ENCODE results near the gene RFX7.

RFX7 gene

GRCh38 chr15:56042982-56043980, 200.4 kb downstream of the RFX7 start:
- ChIA-PET CTCF (no interaction called here), POLR2A (interaction anchor here (1.4 to 2.4 kb wide), 2 partner anchors 24 to 51 kb away, joined by 4 to 6 read pairs; partner anchors contain the start of gene NEDD4)
- DNase-seq (ENCODE audit: extremely low spot score), result no peak
- TF ChIP-seq PKNOX1 (IDR thresholded peaks at IDR 0.05) (peak; percentile 41; the same call in 1 of the 2 replicates), HDGF (IDR thresholded peaks at IDR 0.05; ENCODE audit: borderline replicate concordance) (no peak), TARDBP (IDR thresholded peaks at IDR 0.05) (no peak), BHLHE40 (IDR thresholded peaks at IDR 0.05; ENCODE audit: borderline replicate concordance) (no peak)

- ChIA-PET POLR2A (interaction anchor here (1.4 to 2.4 kb wide), 2 partner anchors 23 to 50 kb away, joined by 4 to 6 read pairs; partner anchors contain the start of gene NEDD4), CTCF (no interaction called here)
- no peak for DNase-seq (ENCODE audit: extremely low spot score)
- TF ChIP-seq TARDBP (IDR thresholded peaks at IDR 0.05), result no peak
- TF ChIP-seq BHLHE40 (IDR thresholded peaks at IDR 0.05; ENCODE audit: borderline replicate concordance), result no peak
- no peak for TF ChIP-seq SUZ12 (IDR thresholded peaks at IDR 0.05)
- TF ChIP-seq FOXK2 (IDR thresholded peaks at IDR 0.05), result no peak
- no peak for TF ChIP-seq ELF4 (IDR thresholded peaks at IDR 0.05)
- no peak for TF ChIP-seq HDGF (IDR thresholded peaks at IDR 0.05; ENCODE audit: borderline replicate concordance)
- no peak for TF ChIP-seq FOXA1 (IDR thresholded peaks at IDR 0.05)
- TF ChIP-seq SP1 (IDR thresholded peaks at IDR 0.05), result no peak
- TF ChIP-seq ZNF384 (IDR thresholded peaks at IDR 0.05), result no peak
- no peak for TF ChIP-seq FOXM1 (IDR thresholded peaks at IDR 0.05; ENCODE audit: borderline replicate concordance)
- TF ChIP-seq ARNT (IDR thresholded peaks at IDR 0.05), result no peak
- no peak for TF ChIP-seq L3MBTL2 (conservative IDR thresholded peaks at IDR 0.05)
- TF ChIP-seq PKNOX1 (IDR thresholded peaks at IDR 0.05), result no peak
- no peak for TF ChIP-seq CTBP1 (IDR thresholded peaks at IDR 0.05; ENCODE audit: borderline replicate concordance)
Measured at GRCh38 chr15:56042498-56042897, 201.2 kb downstream of the RFX7 start.

GRCh38 chr15:56042031-56042430, 201.6 kb downstream of the RFX7 start:
- DNase-seq (ENCODE audit: extremely low spot score), result no peak
- TF ChIP-seq FOXK2 (IDR thresholded peaks at IDR 0.05) (no peak), TARDBP (IDR thresholded peaks at IDR 0.05) (no peak), ARNT (IDR thresholded peaks at IDR 0.05) (no peak), PKNOX1 (IDR thresholded peaks at IDR 0.05) (no peak), LEF1 (IDR thresholded peaks at IDR 0.05; ENCODE audit: borderline replicate concordance) (no peak), ELF4 (IDR thresholded peaks at IDR 0.05) (no peak), ZNF384 (IDR thresholded peaks at IDR 0.05) (no peak), BHLHE40 (IDR thresholded peaks at IDR 0.05; ENCODE audit: borderline replicate concordance) (no peak), FOXM1 (IDR thresholded peaks at IDR 0.05; ENCODE audit: borderline replicate concordance) (no peak), NFRKB (IDR thresholded peaks at IDR 0.05) (no peak), HDGF (IDR thresholded peaks at IDR 0.05; ENCODE audit: borderline replicate concordance) (no peak), FOXA1 (IDR thresholded peaks at IDR 0.05) (no peak), SP1 (IDR thresholded peaks at IDR 0.05) (no peak), SUZ12 (IDR thresholded peaks at IDR 0.05) (no peak), CTBP1 (IDR thresholded peaks at IDR 0.05; ENCODE audit: borderline replicate concordance) (no peak), L3MBTL2 (conservative IDR thresholded peaks at IDR 0.05) (no peak)
- CTCF ChIA-PET, result interaction anchor here (1.4 kb wide), 1 partner anchor 24 kb away, joined by 3 read pairs; no protein-coding TSS in a partner anchor
- POLR2A ChIA-PET, result interaction anchor here (1.4 to 2.4 kb wide), 2 partner anchors 23 to 49 kb away, joined by 4 to 6 read pairs; partner anchors contain the start of gene NEDD4

- CTCF ChIA-PET, result interaction anchor here (1.0 to 1.4 kb wide), 3 partner anchors 22 to 143 kb away, joined by 3 to 4 read pairs (median 3); no protein-coding TSS in a partner anchor
- peak; percentile 89 for TF ChIP-seq L3MBTL2 (conservative IDR thresholded peaks at IDR 0.05)
- no peak; the same call in 1 of the 2 replicates for TF ChIP-seq BHLHE40 (IDR thresholded peaks at IDR 0.05; ENCODE audit: borderline replicate concordance)
- no peak for TF ChIP-seq FOXK2 (IDR thresholded peaks at IDR 0.05)
- TF ChIP-seq SUZ12 (IDR thresholded peaks at IDR 0.05), result no peak
- TF ChIP-seq ELF4 (IDR thresholded peaks at IDR 0.05), result no peak
- TF ChIP-seq HDGF (IDR thresholded peaks at IDR 0.05; ENCODE audit: borderline replicate concordance), result no peak
- peak; percentile 35 for DNase-seq (ENCODE audit: extremely low spot score)
- POLR2A ChIA-PET, result interaction anchor here (0.8 to 2.4 kb wide), 3 partner anchors 21 to 48 kb away, joined by 3 to 6 read pairs (median 4); no protein-coding TSS in a partner anchor
Measured at GRCh38 chr15:56040081-56041035, 203.3 kb downstream of the RFX7 start.

GRCh38 chr15:56038707-56039106, 205.0 kb downstream of the RFX7 start:
- POLR2A ChIA-PET, result no interaction called here
- no peak for DNase-seq (ENCODE audit: extremely low spot score)
- CTCF ChIA-PET, result no interaction called here
- no peak for TF ChIP-seq LEF1 (IDR thresholded peaks at IDR 0.05; ENCODE audit: borderline replicate concordance)
- no peak for TF ChIP-seq SUZ12 (IDR thresholded peaks at IDR 0.05)
- no peak for TF ChIP-seq CTBP1 (IDR thresholded peaks at IDR 0.05; ENCODE audit: borderline replicate concordance)
- no peak for TF ChIP-seq SP1 (IDR thresholded peaks at IDR 0.05)
- no peak for TF ChIP-seq BHLHE40 (IDR thresholded peaks at IDR 0.05; ENCODE audit: borderline replicate concordance)
- TF ChIP-seq TARDBP (IDR thresholded peaks at IDR 0.05), result no peak
- no peak for TF ChIP-seq ELF4 (IDR thresholded peaks at IDR 0.05)
- no peak for TF ChIP-seq HDGF (IDR thresholded peaks at IDR 0.05; ENCODE audit: borderline replicate concordance)
- TF ChIP-seq FOXA1 (IDR thresholded peaks at IDR 0.05), result no peak
- TF ChIP-seq L3MBTL2 (conservative IDR thresholded peaks at IDR 0.05), result no peak

Data from HEK293T (cell line).